AG20443 (cell line): ENCODE results near the gene ASTN2.

Experiments
- DNase-seq: peaks from one replicate; pipeline ENCODE4 v3.0.0; 2012; ENCODE audit warnings: low spot score, mixed read lengths

ASTN2 gene

GRCh38 chr9:116387934-116388698 is 1026.7 kb downstream of the ASTN2 start:
- DNase-seq = no peak

GRCh38 chr9:116383936-116384335 is 1030.9 kb downstream of the ASTN2 start:
- no peak for DNase-seq

GRCh38 chr9:116383133-116383532 is 1031.7 kb downstream of the ASTN2 start:
- DNase-seq = no peak

GRCh38 chr9:116382053-116382452 is 1032.8 kb downstream of the ASTN2 start:
- DNase-seq = no peak

GRCh38 chr9:116381350-116381749 is 1033.5 kb downstream of the ASTN2 start:
- no peak for DNase-seq

GRCh38 chr9:116380496-116380995 is 1034.3 kb downstream of the ASTN2 start:
- no peak for DNase-seq

GRCh38 chr9:116379821-116380220 is 1035.0 kb downstream of the ASTN2 start:
- DNase-seq = no peak

GRCh38 chr9:116378873-116379272 is 1036.0 kb downstream of the ASTN2 start:
- DNase-seq = no peak

- DNase-seq = peak; percentile 80
These were observed 1037.6 kb downstream of the ASTN2 start for GRCh38 chr9:116377179-116377798.
